Endothelial cell of umbilical vein (primary cell): ENCODE measurements around the gene HPDL. TPM values are rescaled to one million over a fixed set of nuclear protein-coding genes. Genes with fewer than 3 reads are reported as not detected.

Source experiments
- BruUV-seq: library from RNA; stranded (reverse); fragments of 400-500 nt; replicated peaks from 2 replicates; lab custom pipeline; 2021; lab: Mats Ljungman, UMichigan
- CTCF ChIA-PET: fragments of 300-600, 350-600 bp; sonication (Branson Sonifier 250); formaldehyde crosslinking; loops from one replicate; lab custom pipeline; 2021; ENCODE audit warnings: antibody characterized with exemption, inconsistent platforms; lab: Charles Lee
- POLR2A ChIA-PET: fragments of 300-600, 350-600 bp; sonication (Branson Sonifier 250); formaldehyde crosslinking; loops from one replicate; lab custom pipeline; 2021; ENCODE audit warnings: antibody characterized with exemption, inconsistent platforms; lab: Charles Lee
- DNase-seq: peaks from one replicate; pipeline ENCODE4 v3.0.0-alpha.2; 2011; ENCODE audit warnings: low read depth, low spot score
- FAIRE-seq: peaks from 2 replicates; lab custom pipeline; 2011; peaks lifted over from hg19 to GRCh38; lab: Jason Lieb, UNC
- H2AFZ ChIP-seq: 2 replicates; pipeline ENCODE4 v1.6.0; 2012; ENCODE audit warnings: low read depth, low read length, control low read depth, inconsistent platforms
- H3K27ac ChIP-seq: 2 replicates; pipeline ENCODE4 v1.5.1; 2011; ENCODE audit warnings: low read depth, mild to moderate bottlenecking, control low read depth, low read length, moderate library complexity; ENCODE audit not compliant: insufficient read depth
- H3K27me3 ChIP-seq, 2 experiments: 2 replicates each; pipeline versions ENCODE4 v1.6.0 to v1.6.1; 2011; ENCODE audit warnings: low read length in 2 of 2, mixed read lengths in 1 of 2; ENCODE audit not compliant: control insufficient read depth in 2 of 2, insufficient read depth in 2 of 2
- H3K36me3 ChIP-seq, 2 experiments: 2 replicates in 1 of 2; 3 replicates in 1 of 2; pipeline ENCODE4 v1.5.1; 2011; ENCODE audit warnings: low read length in 2 of 2, mild to moderate bottlenecking in 1 of 2, moderate library complexity in 1 of 2; ENCODE audit not compliant: control insufficient read depth in 2 of 2, insufficient read depth in 2 of 2; ENCODE audit errors: extremely low read depth in 1 of 2
- H3K4me1 ChIP-seq: 3 replicates; pipeline ENCODE4 v1.5.1; 2011; ENCODE audit warnings: mild to moderate bottlenecking, low read length; ENCODE audit not compliant: control insufficient read depth, insufficient read depth; ENCODE audit errors: extremely low read depth
- H3K4me2 ChIP-seq: 2 replicates; pipeline ENCODE4 v1.6.1; 2011; ENCODE audit warnings: low read length, control low read depth, mixed read lengths; ENCODE audit not compliant: insufficient read depth
- H3K4me3 ChIP-seq, 3 experiments: fragments of 200-600 bp in 1 of 3; sonication (generic), shearing (Covaris generic) in 1 of 3; replicated peaks in 1 of 3; 2 replicates each; pipeline ENCODE4 v1.5.1; 2011 to 2016; ENCODE audit warnings: control low read depth in 3 of 3, low read length in 3 of 3, mild to moderate bottlenecking in 2 of 3, inconsistent platforms in 1 of 3, low read depth in 1 of 3, moderate library complexity in 1 of 3; ENCODE audit not compliant: insufficient read depth in 1 of 3
- H3K79me2 ChIP-seq: 2 replicates; pipeline ENCODE4 v1.6.0; 2012; ENCODE audit warnings: low read length, inconsistent platforms; ENCODE audit not compliant: control insufficient read depth, insufficient read depth
- H3K9ac ChIP-seq: replicated peaks from 2 replicates; pipeline ENCODE3; 2011; ENCODE audit warnings: low read length, control low read depth; ENCODE audit not compliant: insufficient read depth; ENCODE audit errors: extremely low read depth
- H3K9me1 ChIP-seq: replicated peaks from 3 replicates; pipeline ENCODE4 v1.6.0; 2011; ENCODE audit warnings: mild to moderate bottlenecking, low read length; ENCODE audit not compliant: control insufficient read depth, insufficient read depth; ENCODE audit errors: extremely low read depth
- H3K9me3 ChIP-seq: replicated peaks from 2 replicates; pipeline ENCODE4 v1.5.1; 2012; ENCODE audit warnings: low read length, inconsistent platforms; ENCODE audit not compliant: control insufficient read depth, insufficient read depth
- H4K20me1 ChIP-seq: replicated peaks from 2 replicates; pipeline ENCODE3; 2011; ENCODE audit warnings: mild to moderate bottlenecking, low read length; ENCODE audit not compliant: control insufficient read depth, insufficient read depth; ENCODE audit errors: extremely low read depth
- EZH2 ChIP-seq: IDR thresholded peaks from 2 replicates; pipeline ENCODE4 v1.6.1; 2012; ENCODE audit warnings: borderline replicate concordance, low read depth, mild to moderate bottlenecking, moderate library complexity, low read length, inconsistent platforms; ENCODE audit not compliant: severe bottlenecking
- FOS ChIP-seq: IDR thresholded peaks from 2 replicates; pipeline ENCODE4 v1.6.1; 2011; ENCODE audit warnings: mild to moderate bottlenecking, low read length, moderate library complexity, borderline replicate concordance; ENCODE audit not compliant: insufficient read depth
- GATA2 ChIP-seq: IDR thresholded peaks from 2 replicates; pipeline ENCODE4 v1.7.0; 2011; ENCODE audit warnings: low read depth, mild to moderate bottlenecking, moderate library complexity, mixed read lengths, low read length; ENCODE audit not compliant: insufficient read length, insufficient read depth
- JUN ChIP-seq: IDR thresholded peaks from 2 replicates; pipeline ENCODE4 v1.6.1; 2011; ENCODE audit warnings: borderline replicate concordance, low read depth; ENCODE audit not compliant: insufficient read length, insufficient read depth
- MYC ChIP-seq: IDR thresholded peaks from one replicate; pipeline ENCODE4 v1.6.1; 2011; ENCODE audit warnings: mild to moderate bottlenecking, low read depth, low read length
- POLR2A ChIP-seq: IDR thresholded peaks from 2 replicates; pipeline ENCODE4 v1.6.1; 2012; ENCODE audit warnings: low read depth, mild to moderate bottlenecking, control low read depth, low read length
- POLR2AphosphoS5 ChIP-seq: IDR thresholded peaks from 2 replicates; pipeline ENCODE4 v1.6.1; 2012; ENCODE audit warnings: low read depth, mild to moderate bottlenecking, control low read depth, low read length, moderate library complexity; ENCODE audit not compliant: insufficient read depth
- dilution Hi-C: fragments of 300-500 bp; cut with MboI; formaldehyde crosslinking; loops from one replicate; pipeline ENCODE4 v1.15.0; 2019; ENCODE audit warnings: low sequenced_read_pairs; ENCODE audit not compliant: extremely low pct_ligation_motif_present
- intact Hi-C: fragments of 100-400 bp; cut with micrococcal nuclease; formaldehyde crosslinking; loops from one replicate; pipeline ENCODE4 v1.10.0; 2022
- polyA plus RNA-seq, 4 experiments: library from polyadenylated mRNA; depleted of rRNA in 3 of 4; stranded (reverse) in 3 of 4; unstranded in 1 of 4; fragments of >200 nt; gene quantifications; 2 replicates each; pipeline versions ENCODE4 v1.2.1 to v1.2.3, GENCODE V29; 2011 to 2012; ENCODE audit warnings: missing spikeins in 1 of 4
- total RNA-seq: library from RNA; stranded (reverse); gene quantifications from 2 replicates; pipeline ENCODE4 v1.2.3, GENCODE V29; 2021
- TF ChIP-seq, protein P1 (sequence below), 2 donors: IDR thresholded peaks; 1 replicate in 1 of 2; 2 replicates in 1 of 2; pipeline ENCODE4 v1.5.1; 2011; ENCODE audit warnings: low read length in 2 of 2, mild to moderate bottlenecking in 2 of 2, moderate library complexity in 2 of 2, control low read depth in 1 of 2, inconsistent platforms in 1 of 2, low read depth in 1 of 2; ENCODE audit not compliant: insufficient read depth in 1 of 2; ENCODE audit errors: extremely low read depth in 1 of 2
- TF ChIP-seq, protein P2 (sequence below): IDR thresholded peaks from 2 replicates; pipeline ENCODE4 v1.6.1; 2011; ENCODE audit not compliant: insufficient read depth, insufficient read length

Gene HPDL
- total and polyA plus RNA-seq, 2 donors (not counting 3 experiments of a cell fraction or from before 2014, with no cell fraction given), result 3.4 to 5.9 TPM

DNA sequence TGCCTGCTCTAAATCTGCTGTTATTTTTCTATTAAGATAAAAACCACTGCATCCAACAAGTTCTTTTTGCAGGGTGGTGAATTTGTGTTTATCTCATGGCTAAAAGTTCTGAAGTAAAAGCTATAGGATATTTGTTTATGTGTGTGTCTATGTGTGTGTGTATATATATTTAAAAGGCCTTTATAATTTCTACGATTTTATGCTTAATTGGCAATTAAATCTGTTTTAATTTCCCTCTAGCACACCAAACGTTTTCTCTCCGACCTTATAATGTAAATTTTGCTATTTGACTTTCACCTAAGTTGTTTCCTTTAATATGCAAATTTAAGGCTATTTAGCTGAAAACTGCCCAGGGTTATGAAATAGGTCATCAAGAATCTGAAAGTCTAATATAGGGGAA lies 19.8 kb upstream of the HPDL start:
- POLR2A ChIA-PET, result interaction anchor here (1.4 kb wide), 1 partner anchor 215 kb away, joined by 3 read pairs; the partner anchor contains the start of gene PRDX1
- no peaks in the 10 kb centered on the region for H3K9me3 ChIP-seq
- H3K4me3 ChIP-seq, result no peak overlapping the region
- intact Hi-C loops (no loop called here), dilution Hi-C loops (no loop called here)
- DNase-seq (no peak), FAIRE-seq (no peak)
- TF ChIP-seq MYC (no peak), EZH2 (no peak), POLR2AphosphoS5 (no peak), GATA2 (no peak), FOS (no peak), POLR2A (no peak), JUN (no peak)
- TF ChIP-seq, protein P1, sequence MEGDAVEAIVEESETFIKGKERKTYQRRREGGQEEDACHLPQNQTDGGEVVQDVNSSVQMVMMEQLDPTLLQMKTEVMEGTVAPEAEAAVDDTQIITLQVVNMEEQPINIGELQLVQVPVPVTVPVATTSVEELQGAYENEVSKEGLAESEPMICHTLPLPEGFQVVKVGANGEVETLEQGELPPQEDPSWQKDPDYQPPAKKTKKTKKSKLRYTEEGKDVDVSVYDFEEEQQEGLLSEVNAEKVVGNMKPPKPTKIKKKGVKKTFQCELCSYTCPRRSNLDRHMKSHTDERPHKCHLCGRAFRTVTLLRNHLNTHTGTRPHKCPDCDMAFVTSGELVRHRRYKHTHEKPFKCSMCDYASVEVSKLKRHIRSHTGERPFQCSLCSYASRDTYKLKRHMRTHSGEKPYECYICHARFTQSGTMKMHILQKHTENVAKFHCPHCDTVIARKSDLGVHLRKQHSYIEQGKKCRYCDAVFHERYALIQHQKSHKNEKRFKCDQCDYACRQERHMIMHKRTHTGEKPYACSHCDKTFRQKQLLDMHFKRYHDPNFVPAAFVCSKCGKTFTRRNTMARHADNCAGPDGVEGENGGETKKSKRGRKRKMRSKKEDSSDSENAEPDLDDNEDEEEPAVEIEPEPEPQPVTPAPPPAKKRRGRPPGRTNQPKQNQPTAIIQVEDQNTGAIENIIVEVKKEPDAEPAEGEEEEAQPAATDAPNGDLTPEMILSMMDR (IDR thresholded peaks at IDR 0.05; ENCODE audit: extremely low read depth in 1 of 2, insufficient read depth in 1 of 2, low read depth in 1 of 2, low read length in 2 of 2), result no peak
- TF ChIP-seq, protein P2, sequence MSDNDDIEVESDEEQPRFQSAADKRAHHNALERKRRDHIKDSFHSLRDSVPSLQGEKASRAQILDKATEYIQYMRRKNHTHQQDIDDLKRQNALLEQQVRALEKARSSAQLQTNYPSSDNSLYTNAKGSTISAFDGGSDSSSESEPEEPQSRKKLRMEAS, result no peak
- peak overlapping the region; percentile 60 for H2AFZ ChIP-seq
- H3K9me1 ChIP-seq, result no peaks in the 10 kb centered on the region
- H3K36me3 ChIP-seq, result no peaks in the 10 kb centered on the region
- CTCF ChIA-PET, result interaction anchor here (1.4 to 3.2 kb wide), 2 partner anchors 34 to 293 kb away, joined by 11 to 13 read pairs; partner anchors contain the start of genes MUTYH and TOE1
- no peak overlapping the region for H3K9ac ChIP-seq
- peaks cover 14% of the 10 kb centered on the region for H3K4me1 ChIP-seq
- no peaks in the 10 kb centered on the region for H3K79me2 ChIP-seq
- no peaks in the 10 kb centered on the region for H3K27me3 ChIP-seq
- peak overlapping the region; percentile 16 for H3K4me2 ChIP-seq
- H4K20me1 ChIP-seq, result no peaks in the 10 kb centered on the region
- peak overlapping the region; percentile 3 for H3K27ac ChIP-seq
- BruUV-seq, result no TSS peak
